Kidney (tissue), 14 donors: ENCODE results near the gene LRRK1. TPM values are rescaled to one million over a fixed set of nuclear protein-coding genes. Genes with fewer than 3 reads are reported as not detected.

Experiments
- DNase-seq, 5 donors: peaks; one replicate each; pipeline ENCODE4 v3.0.0-alpha.2; 2013 to 2020
- FAIRE-seq: peaks from 2 replicates; lab custom pipeline; 2012; peaks lifted over from hg19 to GRCh38; lab: Jason Lieb, UNC
- H3K27ac ChIP-seq, 2 donors: one replicate each; pipeline ENCODE4 v1.7.0; 2013; ENCODE audit warnings: low read depth in 2 of 2, low read length in 2 of 2, inconsistent platforms in 1 of 2
- H3K27me3 ChIP-seq: one replicate; pipeline ENCODE4 v1.7.1; 2013; ENCODE audit warnings: low read length, inconsistent platforms; ENCODE audit not compliant: control insufficient read depth, insufficient read depth
- H3K36me3 ChIP-seq, 3 donors: one replicate each; pipeline versions ENCODE4 v1.7.0 to v1.7.1; 2013; ENCODE audit warnings: low read length in 3 of 3, control low read depth in 1 of 3, inconsistent platforms in 1 of 3; ENCODE audit not compliant: insufficient read depth in 3 of 3, control insufficient read depth in 2 of 3
- H3K4me1 ChIP-seq, 3 donors: one replicate each; pipeline versions ENCODE4 v1.7.0 to v1.7.1; 2013; ENCODE audit warnings: low read length in 3 of 3, inconsistent platforms in 1 of 3, low read depth in 1 of 3; ENCODE audit not compliant: control insufficient read depth in 2 of 3, insufficient read depth in 2 of 3
- H3K4me3 ChIP-seq, 3 donors: one replicate each; pipeline versions ENCODE4 v1.7.0 to v1.8.1; 2013; ENCODE audit warnings: low read length in 3 of 3, control low read depth in 1 of 3, inconsistent platforms in 1 of 3
- H3K9ac ChIP-seq, 3 donors: one replicate each; pipeline versions ENCODE4 v1.7.0 to v1.7.1; 2013; ENCODE audit warnings: low read length in 3 of 3, control low read depth in 1 of 3, inconsistent platforms in 1 of 3
- H3K9me3 ChIP-seq, 3 donors: one replicate each; pipeline versions ENCODE4 v1.7.0 to v1.7.1; 2013; ENCODE audit warnings: low read length in 3 of 3, control low read depth in 1 of 3, inconsistent platforms in 1 of 3; ENCODE audit not compliant: control insufficient read depth in 2 of 3, insufficient read depth in 1 of 3
- CTCF ChIP-seq: IDR thresholded peaks from 3 replicates; pipeline ENCODE4 v1.5.1; 2012; ENCODE audit warnings: mild to moderate bottlenecking, moderate library complexity, borderline replicate concordance; ENCODE audit not compliant: insufficient read depth; ENCODE audit errors: extremely low read depth
- intact Hi-C: fragments of 100-400 bp; cut with DNase I; formaldehyde crosslinking; loops from one replicate; pipeline ENCODE4 v1.11.1; 2022
- polyA plus RNA-seq: library from polyadenylated mRNA; stranded (reverse); fragments of 350-450 nt; fragmentation: Illumina TruSeq; extraction: RNeasy Lipid Tissue Mini Kit (QIAGEN cat#74804); gene quantifications from one replicate; pipeline ENCODE4 v1.2.3, GENCODE V29; 2014; ENCODE audit warnings: low read depth, low replicate concordance; ENCODE audit not compliant: insufficient read depth
- total RNA-seq: library from RNA; stranded (reverse); fragmentation: NEBNext Ultra II Directional; extraction: Animal tissue kit (Norgen Biotek cat#: 25700); gene quantifications from one replicate; pipeline ENCODE4 v1.2.1, GENCODE V29; 2021
- donor health status: control.
- donor health status: control.
- donor health status: control.
- donor health status: control.
- donor health status: control.
- donor health status: DM: yes; HTN: yes; CAD: no.
- donor health status: Normal renal cell carcinoma (clear cell type).

LRRK1 gene
- total and polyA plus RNA-seq, 2 donors from 2014 or later, result 1.1 to 24.9 TPM

GRCh38 chr15:100897221-100898151 is 21.7 kb upstream of the LRRK1 start:
- Histone ChIP-seq H3K36me3 (no peaks in the 10 kb centered on the region), H3K27me3 (no peaks in the 10 kb centered on the region), H3K4me1 (peaks cover 0 to 5% (median 0%) of the 10 kb centered on the region in 3 donors), H3K9me3 (no peaks in the 10 kb centered on the region), H3K27ac (no peak overlapping the region), H3K4me3 (no peak overlapping the region), H3K9ac (no peak overlapping the region)
- FAIRE-seq (no peak), DNase-seq (peak in 1 of 5 donors; percentile 24)
- TF ChIP-seq CTCF, result no peak
- intact Hi-C loops, result no loop called here

GRCh38 chr15:100898152-100898490 is 21.0 kb upstream of the LRRK1 start:
- Histone ChIP-seq H3K4me3 (no peak overlapping the region), H3K4me1 (peaks cover 0 to 8% (median 3%) of the 10 kb centered on the region in 3 donors), H3K36me3 (no peaks in the 10 kb centered on the region), H3K27ac (no peak overlapping the region), H3K27me3 (no peaks in the 10 kb centered on the region), H3K9ac (no peak overlapping the region), H3K9me3 (no peaks in the 10 kb centered on the region)
- FAIRE-seq, result no peak
- intact Hi-C loops, result no loop called here
- peak in 1 of 5 donors; percentile 28 for DNase-seq
- TF ChIP-seq CTCF, result no peak

DNA sequence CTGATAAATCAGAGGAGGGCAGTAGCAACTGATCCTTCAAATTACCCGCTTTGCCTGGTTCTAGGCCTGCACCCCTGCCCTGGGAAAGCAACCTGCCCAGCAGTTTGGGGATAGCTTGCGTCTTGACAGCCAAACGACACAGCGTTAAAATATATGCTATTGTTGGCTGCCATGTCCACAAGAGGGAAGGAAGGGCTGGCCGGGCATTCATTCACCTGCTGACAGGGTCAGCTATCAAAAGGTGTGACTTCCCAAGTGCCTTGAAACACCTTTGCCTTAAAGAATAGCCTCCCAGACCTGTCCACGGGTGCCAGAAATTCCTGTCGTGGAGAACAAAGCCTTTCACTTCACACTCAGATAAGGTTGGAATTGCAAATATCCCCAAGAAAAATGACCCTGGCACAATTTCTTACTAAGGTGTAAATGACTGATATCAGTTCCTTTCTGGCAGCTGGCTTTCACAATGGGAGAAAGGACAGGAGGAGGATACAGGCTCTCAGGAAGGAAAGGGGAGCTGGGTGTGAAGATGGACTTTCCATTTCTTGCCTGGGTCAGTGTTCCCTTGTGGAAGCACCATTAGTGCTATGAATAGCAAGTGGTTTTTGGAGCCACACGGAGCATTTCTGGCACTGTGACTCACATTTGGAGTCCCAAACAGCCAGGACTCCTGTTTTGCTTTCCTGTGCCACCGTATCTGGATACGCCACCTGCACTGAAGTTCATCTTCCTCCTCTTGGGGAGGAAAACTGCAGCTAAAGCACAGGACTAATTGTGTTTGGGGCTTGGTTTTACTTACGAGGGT is 20.3 kb upstream of the LRRK1 start:
- Histone ChIP-seq H3K27ac (no peak overlapping the region), H3K4me3 (no peak overlapping the region), H3K9ac (no peak overlapping the region), H3K36me3 (no peaks in the 10 kb centered on the region), H3K4me1 (peaks cover 0 to 8% (median 6%) of the 10 kb centered on the region in 3 donors), H3K27me3 (no peaks in the 10 kb centered on the region), H3K9me3 (no peaks in the 10 kb centered on the region)
- TF ChIP-seq CTCF, result no peak
- DNase-seq (peak in 1 of 5 donors; percentile 18), FAIRE-seq (no peak)
- intact Hi-C loops, result no loop called here
